SK-N-SH (cell line): ENCODE results near the gene CFHR5.
"Not testable (repeated sequence)": the region's sequence is repeated elsewhere in the genome, so short reads cannot be mapped to it uniquely, and the experiment has no call there.

ENCODE experiments used
- EP300 ChIP-seq, 2 experiments: IDR thresholded peaks; 2 replicates each; pipeline versions ENCODE4 v1.4.0 to v1.6.1; 2012; ENCODE audit warnings: borderline replicate concordance in 1 of 2, low read depth in 1 of 2, low read length in 1 of 2
- FOSL2 ChIP-seq: IDR thresholded peaks from 2 replicates; pipeline ENCODE4 v1.4.0; 2012; ENCODE audit warnings: low read depth, mild to moderate bottlenecking, moderate library complexity, borderline replicate concordance
- GABPA ChIP-seq: IDR thresholded peaks from 2 replicates; pipeline ENCODE4 v1.4.0; 2012; ENCODE audit warnings: low read depth, mild to moderate bottlenecking
- NFIC ChIP-seq: IDR thresholded peaks from 2 replicates; pipeline ENCODE4 v1.4.0; 2012; ENCODE audit warnings: borderline replicate concordance
- NRF1 ChIP-seq: IDR thresholded peaks from 2 replicates; pipeline ENCODE4 v1.6.1; 2012; ENCODE audit warnings: low read depth, mild to moderate bottlenecking, low read length
- POLR2AphosphoS5 ChIP-seq: IDR thresholded peaks from 2 replicates; pipeline ENCODE4 v1.6.1; 2012; ENCODE audit warnings: low read depth, low read length
- RCOR1 ChIP-seq: fragments of 150-350 bp; IDR thresholded peaks from 2 replicates; pipeline ENCODE4 v1.6.1; 2017; ENCODE audit warnings: antibody characterized with exemption, low read length
- RFX5 ChIP-seq: IDR thresholded peaks from 2 replicates; pipeline ENCODE4 v1.6.1; 2012; ENCODE audit warnings: mild to moderate bottlenecking, improper control_type of control experiment, low read length
- TAF1 ChIP-seq: IDR thresholded peaks from 2 replicates; pipeline ENCODE4 v1.6.1; 2012; ENCODE audit warnings: low read depth, mild to moderate bottlenecking, low read length, moderate library complexity, borderline replicate concordance
- YY1 ChIP-seq: IDR thresholded peaks from 2 replicates; pipeline ENCODE4 v1.4.0; 2012; ENCODE audit warnings: low read depth, mild to moderate bottlenecking
- TF ChIP-seq, protein P1 (sequence below): fragments of 200-600 bp; sonication (generic); IDR thresholded peaks from 2 replicates; pipeline ENCODE4 v1.6.1; 2017; ENCODE audit warnings: antibody characterized with exemption, mild to moderate bottlenecking, moderate library complexity
- TF ChIP-seq, protein P2 (sequence below): IDR thresholded peaks from 2 replicates; pipeline ENCODE4 v1.4.0; 2012; ENCODE audit warnings: low read depth, borderline replicate concordance
- TF ChIP-seq, protein P3 (sequence below): IDR thresholded peaks from 2 replicates; pipeline ENCODE4 v1.6.1; 2012; ENCODE audit warnings: mild to moderate bottlenecking, low read depth, low read length, moderate library complexity
- TF ChIP-seq, protein P4 (sequence below): IDR thresholded peaks from 2 replicates; pipeline ENCODE4; 2012

DNA sequence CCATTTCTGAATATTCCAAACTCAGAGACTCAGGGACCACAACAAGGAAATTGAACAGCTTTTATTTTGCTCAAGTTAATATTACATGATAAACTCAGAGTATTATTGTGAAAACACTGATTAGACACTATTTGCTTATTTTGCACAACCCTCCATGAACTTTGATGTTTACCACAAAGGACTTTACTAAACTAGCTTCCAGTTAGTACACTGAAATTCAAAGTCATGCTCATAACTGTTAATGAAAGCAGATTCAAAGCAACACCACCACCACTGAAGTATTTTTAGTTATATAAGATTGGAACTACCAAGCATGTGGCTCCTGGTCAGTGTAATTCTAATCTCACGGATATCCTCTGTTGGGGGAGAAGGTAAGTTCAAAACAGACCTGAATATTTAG, 33.8 kb upstream of the CFHR5 start, which contains the start of gene CFHR2:
- TF ChIP-seq, protein P1, sequence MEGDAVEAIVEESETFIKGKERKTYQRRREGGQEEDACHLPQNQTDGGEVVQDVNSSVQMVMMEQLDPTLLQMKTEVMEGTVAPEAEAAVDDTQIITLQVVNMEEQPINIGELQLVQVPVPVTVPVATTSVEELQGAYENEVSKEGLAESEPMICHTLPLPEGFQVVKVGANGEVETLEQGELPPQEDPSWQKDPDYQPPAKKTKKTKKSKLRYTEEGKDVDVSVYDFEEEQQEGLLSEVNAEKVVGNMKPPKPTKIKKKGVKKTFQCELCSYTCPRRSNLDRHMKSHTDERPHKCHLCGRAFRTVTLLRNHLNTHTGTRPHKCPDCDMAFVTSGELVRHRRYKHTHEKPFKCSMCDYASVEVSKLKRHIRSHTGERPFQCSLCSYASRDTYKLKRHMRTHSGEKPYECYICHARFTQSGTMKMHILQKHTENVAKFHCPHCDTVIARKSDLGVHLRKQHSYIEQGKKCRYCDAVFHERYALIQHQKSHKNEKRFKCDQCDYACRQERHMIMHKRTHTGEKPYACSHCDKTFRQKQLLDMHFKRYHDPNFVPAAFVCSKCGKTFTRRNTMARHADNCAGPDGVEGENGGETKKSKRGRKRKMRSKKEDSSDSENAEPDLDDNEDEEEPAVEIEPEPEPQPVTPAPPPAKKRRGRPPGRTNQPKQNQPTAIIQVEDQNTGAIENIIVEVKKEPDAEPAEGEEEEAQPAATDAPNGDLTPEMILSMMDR: not testable (repeated sequence)
- TF ChIP-seq, protein P2, sequence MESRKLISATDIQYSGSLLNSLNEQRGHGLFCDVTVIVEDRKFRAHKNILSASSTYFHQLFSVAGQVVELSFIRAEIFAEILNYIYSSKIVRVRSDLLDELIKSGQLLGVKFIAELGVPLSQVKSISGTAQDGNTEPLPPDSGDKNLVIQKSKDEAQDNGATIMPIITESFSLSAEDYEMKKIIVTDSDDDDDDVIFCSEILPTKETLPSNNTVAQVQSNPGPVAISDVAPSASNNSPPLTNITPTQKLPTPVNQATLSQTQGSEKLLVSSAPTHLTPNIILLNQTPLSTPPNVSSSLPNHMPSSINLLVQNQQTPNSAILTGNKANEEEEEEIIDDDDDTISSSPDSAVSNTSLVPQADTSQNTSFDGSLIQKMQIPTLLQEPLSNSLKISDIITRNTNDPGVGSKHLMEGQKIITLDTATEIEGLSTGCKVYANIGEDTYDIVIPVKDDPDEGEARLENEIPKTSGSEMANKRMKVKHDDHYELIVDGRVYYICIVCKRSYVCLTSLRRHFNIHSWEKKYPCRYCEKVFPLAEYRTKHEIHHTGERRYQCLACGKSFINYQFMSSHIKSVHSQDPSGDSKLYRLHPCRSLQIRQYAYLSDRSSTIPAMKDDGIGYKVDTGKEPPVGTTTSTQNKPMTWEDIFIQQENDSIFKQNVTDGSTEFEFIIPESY: not testable (repeated sequence)
- TF ChIP-seq, protein P3, sequence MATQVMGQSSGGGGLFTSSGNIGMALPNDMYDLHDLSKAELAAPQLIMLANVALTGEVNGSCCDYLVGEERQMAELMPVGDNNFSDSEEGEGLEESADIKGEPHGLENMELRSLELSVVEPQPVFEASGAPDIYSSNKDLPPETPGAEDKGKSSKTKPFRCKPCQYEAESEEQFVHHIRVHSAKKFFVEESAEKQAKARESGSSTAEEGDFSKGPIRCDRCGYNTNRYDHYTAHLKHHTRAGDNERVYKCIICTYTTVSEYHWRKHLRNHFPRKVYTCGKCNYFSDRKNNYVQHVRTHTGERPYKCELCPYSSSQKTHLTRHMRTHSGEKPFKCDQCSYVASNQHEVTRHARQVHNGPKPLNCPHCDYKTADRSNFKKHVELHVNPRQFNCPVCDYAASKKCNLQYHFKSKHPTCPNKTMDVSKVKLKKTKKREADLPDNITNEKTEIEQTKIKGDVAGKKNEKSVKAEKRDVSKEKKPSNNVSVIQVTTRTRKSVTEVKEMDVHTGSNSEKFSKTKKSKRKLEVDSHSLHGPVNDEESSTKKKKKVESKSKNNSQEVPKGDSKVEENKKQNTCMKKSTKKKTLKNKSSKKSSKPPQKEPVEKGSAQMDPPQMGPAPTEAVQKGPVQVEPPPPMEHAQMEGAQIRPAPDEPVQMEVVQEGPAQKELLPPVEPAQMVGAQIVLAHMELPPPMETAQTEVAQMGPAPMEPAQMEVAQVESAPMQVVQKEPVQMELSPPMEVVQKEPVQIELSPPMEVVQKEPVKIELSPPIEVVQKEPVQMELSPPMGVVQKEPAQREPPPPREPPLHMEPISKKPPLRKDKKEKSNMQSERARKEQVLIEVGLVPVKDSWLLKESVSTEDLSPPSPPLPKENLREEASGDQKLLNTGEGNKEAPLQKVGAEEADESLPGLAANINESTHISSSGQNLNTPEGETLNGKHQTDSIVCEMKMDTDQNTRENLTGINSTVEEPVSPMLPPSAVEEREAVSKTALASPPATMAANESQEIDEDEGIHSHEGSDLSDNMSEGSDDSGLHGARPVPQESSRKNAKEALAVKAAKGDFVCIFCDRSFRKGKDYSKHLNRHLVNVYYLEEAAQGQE: not testable (repeated sequence)
- TF ChIP-seq, protein P4, sequence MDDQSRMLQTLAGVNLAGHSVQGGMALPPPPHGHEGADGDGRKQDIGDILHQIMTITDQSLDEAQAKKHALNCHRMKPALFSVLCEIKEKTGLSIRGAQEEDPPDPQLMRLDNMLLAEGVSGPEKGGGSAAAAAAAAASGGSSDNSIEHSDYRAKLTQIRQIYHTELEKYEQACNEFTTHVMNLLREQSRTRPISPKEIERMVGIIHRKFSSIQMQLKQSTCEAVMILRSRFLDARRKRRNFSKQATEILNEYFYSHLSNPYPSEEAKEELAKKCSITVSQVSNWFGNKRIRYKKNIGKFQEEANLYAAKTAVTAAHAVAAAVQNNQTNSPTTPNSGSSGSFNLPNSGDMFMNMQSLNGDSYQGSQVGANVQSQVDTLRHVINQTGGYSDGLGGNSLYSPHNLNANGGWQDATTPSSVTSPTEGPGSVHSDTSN: not testable (repeated sequence)
- not testable (repeated sequence) for TF ChIP-seq FOSL2; YY1; RFX5; POLR2AphosphoS5; RCOR1; EP300 (IDR thresholded peaks at IDR 0.05; ENCODE audit: borderline replicate concordance in 1 of 2, low read depth in 1 of 2, low read length in 1 of 2); TAF1; GABPA; NRF1; NFIC
